Right lobe of liver (tissue), 6 donors: ENCODE data around the gene ARRB1. TPM values are rescaled to one million over a fixed set of nuclear protein-coding genes. Genes with fewer than 3 reads are reported as not detected.
"Not testable (repeated sequence)": the region's sequence is repeated elsewhere in the genome, so short reads cannot be mapped to it uniquely, and the experiment has no call there.

ENCODE experiments used
- ATAC-seq, 4 donors: fragments of 200-7000 bp; cut with Tn5 transposase; one replicate each; pipeline ENCODE4 v1.9.1; 2020; ENCODE audit warnings: mild to moderate bottlenecking in 4 of 4, moderate library complexity in 4 of 4
- DNase-seq, 3 donors: peaks; one replicate each; pipeline ENCODE4 v3.0.0-alpha.2; 2020
- H3K27ac ChIP-seq, 3 donors: fragments of 200-600 bp; one replicate each; pipeline ENCODE4 v1.8.0; 2022
- H3K27me3 ChIP-seq, 2 donors: fragments of 200-600 bp; one replicate each; pipeline ENCODE4 v1.8.0; 2022
- H3K36me3 ChIP-seq, 4 donors: fragments of 200-600 bp; sonication (generic) in 1 of 4; one replicate each; pipeline versions ENCODE4 v1.5.1 to v1.8.0; 2017 to 2022; ENCODE audit warnings: control low read depth in 1 of 4
- H3K4me1 ChIP-seq, 4 donors: fragments of 200-600 bp; sonication (generic) in 1 of 4; one replicate each; pipeline versions ENCODE4 v1.5.1 to v1.8.0; 2017 to 2022; ENCODE audit warnings: control low read depth in 1 of 4
- H3K4me3 ChIP-seq, 3 donors: fragments of 200-600 bp; one replicate each; pipeline ENCODE4 v1.8.0; 2022
- H3K9me3 ChIP-seq, 4 donors: fragments of 200-600 bp; sonication (generic) in 1 of 4; one replicate each; pipeline versions ENCODE4 v1.5.1 to v1.8.0; 2017 to 2022; ENCODE audit warnings: control low read depth in 1 of 4
- CTCF ChIP-seq, 4 donors: fragments of 200-600 bp in 3 of 4; fragments of 450-650 bp in 1 of 4; IDR thresholded peaks; one replicate each; pipeline versions ENCODE4 v1.5.1 to v1.8.0; 2016 to 2022; ENCODE audit warnings: antibody characterized with exemption in 4 of 4, mild to moderate bottlenecking in 2 of 4
- POLR2A ChIP-seq: fragments of 450-650 bp; IDR thresholded peaks from one replicate; pipeline ENCODE4 v1.6.1; 2017; ENCODE audit warnings: antibody characterized with exemption, mild to moderate bottlenecking
- WGBS: methylation state at CpG from one replicate; pipeline ENCODE4 v1.1.6; 2018; ENCODE audit warnings: low coverage, low lambda C conversion rate; ENCODE audit not compliant: insufficient coverage; ENCODE audit errors: missing lambda C conversion rate; 5-methylcytosine and 5-hydroxymethylcytosine counted together
- intact Hi-C, 2 donors: fragments of 100-400 bp; cut with DNase I; formaldehyde crosslinking; loops; one replicate each; pipeline versions ENCODE4 v1.11.2 to v1.14.1; 2022
- total RNA-seq, 6 experiments: library from RNA; depleted of rRNA in 2 of 6; stranded (reverse); fragments of >200 nt in 2 of 6; fragmentation: NEBNext Ultra II Directional in 3 of 6; extraction: Animal tissue kit (Norgen Biotek cat#: 25700) in 3 of 6; gene quantifications; one replicate each; pipeline versions ENCODE4 v1.1.0 to v1.2.4, GENCODE V29; 2016 to 2023
- donor health status: DM: no; HTN: yes; CAD: no.
- donor health status: DM: no; HTN: no; CAD: no.
- donor health status: DM: no; HTN: no; CAD: no.
- donor health status: DM: no; HTN: yes; CAD: no.
- donor health status: DM: no; HTN: yes; CAD: no.

The ARRB1 gene
- total RNA-seq, 6 experiments from 2014 or later, result 8.6 to 26.4 (median 24.5) TPM

GRCh38 chr11:75380716-75381420 is 29.4 kb upstream of the ARRB1 start:
- intact Hi-C loops, result loop anchor here (5.0 to 10.0 kb wide), 3 partner anchors 46 to 104 kb away; no protein-coding TSS in a partner anchor
- Histone ChIP-seq H3K36me3 (no peaks in the 10 kb centered on the region), H3K9me3 (no peaks in the 10 kb centered on the region), H3K27me3 (no peaks in the 10 kb centered on the region), H3K4me3 (no peak overlapping the region), H3K27ac (no peak overlapping the region), H3K4me1 (peaks cover 0 to 8% (median 0%) of the 10 kb centered on the region in 4 donors)
- 71% methylated on average over 5 of the region's 7 CpGs for WGBS
- ATAC-seq, result peak; percentile 34 to 42 (median 38)
- TF ChIP-seq CTCF (IDR thresholded peaks at IDR 0.05) (no peak), POLR2A (no peak)
- DNase-seq, result no peak

- no peaks in the 10 kb centered on the region for H3K9me3 ChIP-seq
- TF ChIP-seq POLR2A (no peak), CTCF (IDR thresholded peaks at IDR 0.05) (no peak)
- no peak overlapping the region for H3K27ac ChIP-seq
- intact Hi-C loops, result loop anchor here (5.0 to 10.0 kb wide), 3 partner anchors 45 to 103 kb away; no protein-coding TSS in a partner anchor
- ATAC-seq, result no peak
- H3K4me3 ChIP-seq, result no peak overlapping the region
- H3K27me3 ChIP-seq, result no peaks in the 10 kb centered on the region
- no peaks in the 10 kb centered on the region for H3K36me3 ChIP-seq
- no peak for DNase-seq
- H3K4me1 ChIP-seq, result peaks cover 0 to 10% (median 0%) of the 10 kb centered on the region in 4 donors
- 84% methylated on average over 2 of the region's 2 CpGs for WGBS
These were observed 28.8 kb upstream of the ARRB1 start for GRCh38 chr11:75380245-75380644.

- H3K27ac ChIP-seq, H3K27me3 ChIP-seq, DNase-seq, H3K36me3 ChIP-seq, intact Hi-C loops, H3K9me3 ChIP-seq, H3K4me3 ChIP-seq, ATAC-seq: not testable (repeated sequence)
- 91% methylated on average over 17 of the region's 17 CpGs for WGBS
- peaks cover 0 to 10% (median 0%) of the 10 kb centered on the region in 4 donors for H3K4me1 ChIP-seq
These were observed 27.3 kb upstream of the ARRB1 start for GRCh38 chr11:75378776-75379175.

GRCh38 chr11:75376175-75376574 is 24.7 kb upstream of the ARRB1 start:
- H3K4me3 ChIP-seq, result no peak overlapping the region
- H3K27ac ChIP-seq, result no peak overlapping the region
- 77% methylated on average over 3 of the region's 9 CpGs for WGBS
- intact Hi-C loops, result no loop called here
- no peaks in the 10 kb centered on the region for H3K36me3 ChIP-seq
- H3K4me1 ChIP-seq, result peaks cover 0 to 24% (median 5%) of the 10 kb centered on the region in 4 donors
- no peaks in the 10 kb centered on the region for H3K27me3 ChIP-seq
- TF ChIP-seq CTCF (IDR thresholded peaks at IDR 0.05), result no peak
- no peak for TF ChIP-seq POLR2A
- H3K9me3 ChIP-seq, result no peaks in the 10 kb centered on the region
- no peak for ATAC-seq
- DNase-seq, result no peak

- 78% methylated on average over 6 of the region's 8 CpGs for WGBS
- H3K27me3 ChIP-seq, result no peaks in the 10 kb centered on the region
- DNase-seq (no peak), ATAC-seq (peak in 1 of 4 donors; percentile 25)
- peaks cover 0 to 24% (median 5%) of the 10 kb centered on the region in 4 donors for H3K4me1 ChIP-seq
- intact Hi-C loops, result no loop called here
- H3K4me3 ChIP-seq, result no peak overlapping the region
- H3K9me3 ChIP-seq, result no peaks in the 10 kb centered on the region
- no peak overlapping the region for H3K27ac ChIP-seq
- TF ChIP-seq POLR2A (no peak), CTCF (IDR thresholded peaks at IDR 0.05) (no peak)
- no peaks in the 10 kb centered on the region for H3K36me3 ChIP-seq
These were observed 24.2 kb upstream of the ARRB1 start for GRCh38 chr11:75375626-75376025.
